HCT116 (cell line): Measurements from ENCODE around the gene ARHGEF38. TPM values are rescaled to one million over a fixed set of nuclear protein-coding genes. Genes with fewer than 3 reads are reported as not detected.

Experiments used
- ATAC-seq: fragments of 200-7000 bp; cut with Tn5 transposase; 2 replicates; pipeline ENCODE4 v1.9.1; 2020; ENCODE audit warnings: mild to moderate bottlenecking, moderate library complexity
- BruUV-seq: library from RNA; stranded (reverse); fragments of 400-500 nt; replicated peaks from 2 replicates; lab custom pipeline; 2021; lab: Mats Ljungman, UMichigan
- CTCF ChIA-PET: fragments of 300-600 bp; sonication (Branson Sonifier 250); formaldehyde crosslinking; loops from one replicate; lab custom pipeline; 2021; ENCODE audit warnings: antibody characterized with exemption; lab: Charles Lee
- POLR2A ChIA-PET: fragments of 300-600, 350-600 bp; sonication (Branson Sonifier 250); formaldehyde crosslinking; loops from one replicate; lab custom pipeline; 2021; ENCODE audit warnings: antibody characterized with exemption; lab: Charles Lee
- RAD21 ChIA-PET, 2 experiments: fragments of 300-600 bp; sonication (Branson Sonifier 250); formaldehyde crosslinking; loops; one replicate each; lab custom pipeline; 2023; ENCODE audit warnings: low total read pairs in 2 of 2; ENCODE audit not compliant: uncharacterized antibody in 2 of 2, unreplicated experiment in 2 of 2, low non-redundant PET in 1 of 2; lab: Charles Lee
- DNase-seq: peaks from one replicate; pipeline ENCODE4 v3.0.0-alpha.2; 2010; ENCODE audit warnings: low read depth, low spot score
- H2AFZ ChIP-seq: fragments of 200-600 bp; shearing (Covaris generic), sonication (generic); 2 replicates; pipeline ENCODE4 v1.6.1; 2017; ENCODE audit warnings: low read depth, mixed run types, mixed read lengths, antibody characterized with exemption, low read length; ENCODE audit not compliant: poor library complexity, severe bottlenecking
- H3K27ac ChIP-seq: 2 replicates; pipeline ENCODE4 v1.5.1; 2012; ENCODE audit warnings: low read depth, low read length
- H3K27me3 ChIP-seq: fragments of 200-600 bp; sonication (generic); 2 replicates; pipeline ENCODE4 v1.6.1; 2016; ENCODE audit warnings: mixed run types, low read length, mixed read lengths; ENCODE audit not compliant: insufficient read depth
- H3K36me3 ChIP-seq, 2 experiments: fragments of 200-500 bp in 1 of 2; fragments of 200-600 bp in 1 of 2; sonication (Bioruptor generic) in 1 of 2; sonication (generic) in 1 of 2; 2 replicates each; pipeline versions ENCODE4 v1.5.1 to v1.6.1; 2014 to 2016; ENCODE audit warnings: low read length in 2 of 2, inconsistent platforms in 1 of 2, mixed read lengths in 1 of 2, mixed run types in 1 of 2; ENCODE audit not compliant: insufficient read depth in 2 of 2, control insufficient read depth in 1 of 2
- H3K4me1 ChIP-seq, 2 experiments: fragments of 200-600 bp in 1 of 2; sonication (generic) in 1 of 2; 2 replicates each; pipeline versions ENCODE4 v1.5.1 to v1.6.1; 2012 to 2017; ENCODE audit warnings: low read length in 2 of 2, inconsistent platforms in 1 of 2, mild to moderate bottlenecking in 1 of 2, mixed read lengths in 1 of 2, mixed run types in 1 of 2, moderate library complexity in 1 of 2; ENCODE audit not compliant: insufficient read depth in 2 of 2, control insufficient read depth in 1 of 2
- H3K4me2 ChIP-seq: fragments of 200-600 bp; sonication (generic); 2 replicates; pipeline ENCODE4 v1.6.1; 2017; ENCODE audit warnings: mixed run types, low read length, mixed read lengths
- H3K4me3 ChIP-seq, 2 experiments: fragments of 200-600 bp in 1 of 2; sonication (generic) in 1 of 2; replicated peaks in 1 of 2; 2 replicates each; pipeline ENCODE4 v1.5.1; 2011 to 2016; ENCODE audit warnings: low read length in 2 of 2, control low read depth in 1 of 2, low read depth in 1 of 2, mild to moderate bottlenecking in 1 of 2, mixed read lengths in 1 of 2, mixed run types in 1 of 2
- H3K79me2 ChIP-seq: fragments of 200-600 bp; sonication (generic); 2 replicates; pipeline ENCODE4 v1.6.1; 2017; ENCODE audit warnings: mild to moderate bottlenecking, mixed run types, low read length, moderate library complexity, mixed read lengths; ENCODE audit not compliant: insufficient read depth
- H3K9ac ChIP-seq: fragments of 200-600 bp; sonication (generic); 2 replicates; pipeline ENCODE4 v1.6.1; 2016; ENCODE audit warnings: low read length, mixed read lengths
- H3K9me2 ChIP-seq: fragments of 200-600 bp; sonication (generic), shearing (Covaris generic); 2 replicates; pipeline ENCODE4 v1.6.1; 2017; ENCODE audit warnings: mixed run types, mild to moderate bottlenecking, moderate library complexity; ENCODE audit not compliant: insufficient read depth
- H3K9me3 ChIP-seq, 2 experiments: fragments of 200-500 bp in 1 of 2; fragments of 200-600 bp in 1 of 2; sonication (Bioruptor generic) in 1 of 2; sonication (generic) in 1 of 2; 2 replicates each; pipeline ENCODE4 v1.6.1; 2014 to 2017; ENCODE audit warnings: low read length in 2 of 2, mixed read lengths in 2 of 2, inconsistent platforms in 1 of 2, low read depth in 1 of 2, mild to moderate bottlenecking in 1 of 2, mixed run types in 1 of 2, moderate library complexity in 1 of 2; ENCODE audit not compliant: control insufficient read depth in 1 of 2, insufficient read depth in 1 of 2
- H4K20me1 ChIP-seq: fragments of 200-600 bp; sonication (generic), shearing (Covaris generic); 2 replicates; pipeline ENCODE4 v1.6.1; 2017; ENCODE audit warnings: mixed run types, mild to moderate bottlenecking, moderate library complexity; ENCODE audit not compliant: insufficient read depth
- CBX3 ChIP-seq: IDR thresholded peaks from 2 replicates; pipeline ENCODE4 v1.6.1; 2012; ENCODE audit warnings: low read depth
- EGR1 ChIP-seq: IDR thresholded peaks from 2 replicates; pipeline ENCODE4 v1.6.1; 2012; ENCODE audit warnings: low read depth
- ELF1 ChIP-seq: IDR thresholded peaks from 2 replicates; pipeline ENCODE4 v1.6.1; 2012; ENCODE audit warnings: low read depth, borderline replicate concordance
- EZH2 ChIP-seq: fragments of 200-600 bp; sonication (generic); IDR thresholded peaks from 2 replicates; pipeline ENCODE4 v1.6.1; 2017; ENCODE audit warnings: antibody characterized with exemption, mixed run types
- EZH2phosphoT487 ChIP-seq: fragments of 200-600 bp; IDR thresholded peaks from 2 replicates; pipeline ENCODE4 v1.6.1; 2018; ENCODE audit warnings: antibody characterized with exemption, borderline replicate concordance
- FOSL1 ChIP-seq: IDR thresholded peaks from 2 replicates; pipeline ENCODE4 v1.6.1; 2012; ENCODE audit warnings: low read depth
- POLR2A ChIP-seq: IDR thresholded peaks from 2 replicates; pipeline ENCODE4 v1.7.0; 2011; ENCODE audit warnings: borderline replicate concordance; ENCODE audit not compliant: insufficient read depth, insufficient read length; ENCODE audit errors: extremely low read depth
- POLR2AphosphoS5 ChIP-seq: IDR thresholded peaks from 2 replicates; pipeline ENCODE4 v1.6.1; 2011; ENCODE audit warnings: mild to moderate bottlenecking, low read depth, low read length, moderate library complexity
- RAD21 ChIP-seq: IDR thresholded peaks from 2 replicates; pipeline ENCODE4 v1.6.1; 2012; ENCODE audit warnings: low read depth, mild to moderate bottlenecking
- SIN3A ChIP-seq: IDR thresholded peaks from 2 replicates; pipeline ENCODE4 v1.6.1; 2012; ENCODE audit warnings: low read depth
- SRF ChIP-seq: IDR thresholded peaks from 2 replicates; pipeline ENCODE4 v1.6.1; 2012; ENCODE audit warnings: low read depth
- ZNF274 ChIP-seq: fragments of 200-500 bp; sonication (Bioruptor generic); IDR thresholded peaks from 2 replicates; pipeline ENCODE4 v1.6.1; 2014; ENCODE audit warnings: mild to moderate bottlenecking, low read depth, low read length, inconsistent platforms
- intact Hi-C: fragments of 100-400 bp; cut with micrococcal nuclease; formaldehyde crosslinking; loops from 2 replicates; pipeline ENCODE4 v1.10.0; 2022
- total RNA-seq: library from RNA; stranded (reverse); gene quantifications from one replicate; pipeline ENCODE4 v1.2.1, GENCODE V29; 2021; ENCODE audit not compliant: unreplicated experiment
- TF ChIP-seq, protein P1 (sequence below): IDR thresholded peaks from 2 replicates; pipeline ENCODE4 v1.6.1; 2012; ENCODE audit warnings: low read depth
- TF ChIP-seq, protein P2 (sequence below), 3 experiments: fragments of 200-600 bp in 1 of 3; sonication (generic) in 1 of 3; IDR thresholded peaks in 2 of 3; conservative IDR thresholded peaks in 1 of 3; 2 replicates each; pipeline ENCODE4 v1.5.1; 2012 to 2017; ENCODE audit warnings: low read depth in 2 of 3, low read length in 2 of 3, antibody characterized with exemption in 1 of 3, borderline replicate concordance in 1 of 3, control low read depth in 1 of 3, mild to moderate bottlenecking in 1 of 3, mixed read lengths in 1 of 3, mixed run types in 1 of 3, moderate library complexity in 1 of 3; ENCODE audit not compliant: insufficient read depth in 1 of 3

The ARHGEF38 gene
- total RNA-seq, 1 experiment from 2014 or later: not detected

DNA sequence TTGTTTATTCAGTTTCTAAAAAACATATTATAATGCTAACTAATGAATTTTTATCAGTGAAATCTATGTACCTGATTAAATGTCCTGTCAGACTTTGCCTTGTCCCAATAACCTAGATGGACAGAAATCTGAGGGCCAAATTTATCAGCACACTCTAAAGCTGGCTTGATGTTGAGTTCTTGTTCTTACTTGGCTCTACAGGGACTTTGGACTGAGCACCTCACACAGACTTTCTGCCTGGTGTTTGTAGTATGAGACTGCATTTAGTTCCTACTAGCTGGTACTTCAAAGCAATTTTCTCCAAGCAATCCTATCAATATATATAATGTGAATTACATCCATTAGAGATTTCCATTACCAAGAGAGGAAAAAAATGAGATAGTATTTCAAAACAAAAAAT, 118.3 kb downstream of the ARHGEF38 start:
- no peaks in the 10 kb centered on the region for H4K20me1 ChIP-seq
- H3K9me3 ChIP-seq: no peaks in the 10 kb centered on the region
- no peak overlapping the region for H3K4me2 ChIP-seq
- CTCF ChIA-PET: no interaction called here
- POLR2A ChIA-PET: no interaction called here
- H3K36me3 ChIP-seq: no peaks in the 10 kb centered on the region
- no peak for ATAC-seq
- intact Hi-C loops: no loop called here
- H3K4me3 ChIP-seq: no peak overlapping the region
- RAD21 ChIA-PET: no interaction called here
- H3K4me1 ChIP-seq: no peaks in the 10 kb centered on the region
- no peaks in the 10 kb centered on the region for H3K79me2 ChIP-seq
- BruUV-seq: no TSS peak
- TF ChIP-seq POLR2AphosphoS5: no peak
- TF ChIP-seq, protein P1, sequence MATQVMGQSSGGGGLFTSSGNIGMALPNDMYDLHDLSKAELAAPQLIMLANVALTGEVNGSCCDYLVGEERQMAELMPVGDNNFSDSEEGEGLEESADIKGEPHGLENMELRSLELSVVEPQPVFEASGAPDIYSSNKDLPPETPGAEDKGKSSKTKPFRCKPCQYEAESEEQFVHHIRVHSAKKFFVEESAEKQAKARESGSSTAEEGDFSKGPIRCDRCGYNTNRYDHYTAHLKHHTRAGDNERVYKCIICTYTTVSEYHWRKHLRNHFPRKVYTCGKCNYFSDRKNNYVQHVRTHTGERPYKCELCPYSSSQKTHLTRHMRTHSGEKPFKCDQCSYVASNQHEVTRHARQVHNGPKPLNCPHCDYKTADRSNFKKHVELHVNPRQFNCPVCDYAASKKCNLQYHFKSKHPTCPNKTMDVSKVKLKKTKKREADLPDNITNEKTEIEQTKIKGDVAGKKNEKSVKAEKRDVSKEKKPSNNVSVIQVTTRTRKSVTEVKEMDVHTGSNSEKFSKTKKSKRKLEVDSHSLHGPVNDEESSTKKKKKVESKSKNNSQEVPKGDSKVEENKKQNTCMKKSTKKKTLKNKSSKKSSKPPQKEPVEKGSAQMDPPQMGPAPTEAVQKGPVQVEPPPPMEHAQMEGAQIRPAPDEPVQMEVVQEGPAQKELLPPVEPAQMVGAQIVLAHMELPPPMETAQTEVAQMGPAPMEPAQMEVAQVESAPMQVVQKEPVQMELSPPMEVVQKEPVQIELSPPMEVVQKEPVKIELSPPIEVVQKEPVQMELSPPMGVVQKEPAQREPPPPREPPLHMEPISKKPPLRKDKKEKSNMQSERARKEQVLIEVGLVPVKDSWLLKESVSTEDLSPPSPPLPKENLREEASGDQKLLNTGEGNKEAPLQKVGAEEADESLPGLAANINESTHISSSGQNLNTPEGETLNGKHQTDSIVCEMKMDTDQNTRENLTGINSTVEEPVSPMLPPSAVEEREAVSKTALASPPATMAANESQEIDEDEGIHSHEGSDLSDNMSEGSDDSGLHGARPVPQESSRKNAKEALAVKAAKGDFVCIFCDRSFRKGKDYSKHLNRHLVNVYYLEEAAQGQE: no peak
- no peak for TF ChIP-seq CBX3
- no peak for TF ChIP-seq EZH2phosphoT487
- no peak for TF ChIP-seq SRF
- no peak for TF ChIP-seq POLR2A
- no peak for TF ChIP-seq EZH2
- no peak for TF ChIP-seq ZNF274
- TF ChIP-seq ELF1: no peak
- no peak for TF ChIP-seq EGR1
- no peak for TF ChIP-seq RAD21
- TF ChIP-seq SIN3A: no peak
- no peak for TF ChIP-seq FOSL1
- TF ChIP-seq, protein P2, sequence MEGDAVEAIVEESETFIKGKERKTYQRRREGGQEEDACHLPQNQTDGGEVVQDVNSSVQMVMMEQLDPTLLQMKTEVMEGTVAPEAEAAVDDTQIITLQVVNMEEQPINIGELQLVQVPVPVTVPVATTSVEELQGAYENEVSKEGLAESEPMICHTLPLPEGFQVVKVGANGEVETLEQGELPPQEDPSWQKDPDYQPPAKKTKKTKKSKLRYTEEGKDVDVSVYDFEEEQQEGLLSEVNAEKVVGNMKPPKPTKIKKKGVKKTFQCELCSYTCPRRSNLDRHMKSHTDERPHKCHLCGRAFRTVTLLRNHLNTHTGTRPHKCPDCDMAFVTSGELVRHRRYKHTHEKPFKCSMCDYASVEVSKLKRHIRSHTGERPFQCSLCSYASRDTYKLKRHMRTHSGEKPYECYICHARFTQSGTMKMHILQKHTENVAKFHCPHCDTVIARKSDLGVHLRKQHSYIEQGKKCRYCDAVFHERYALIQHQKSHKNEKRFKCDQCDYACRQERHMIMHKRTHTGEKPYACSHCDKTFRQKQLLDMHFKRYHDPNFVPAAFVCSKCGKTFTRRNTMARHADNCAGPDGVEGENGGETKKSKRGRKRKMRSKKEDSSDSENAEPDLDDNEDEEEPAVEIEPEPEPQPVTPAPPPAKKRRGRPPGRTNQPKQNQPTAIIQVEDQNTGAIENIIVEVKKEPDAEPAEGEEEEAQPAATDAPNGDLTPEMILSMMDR (IDR thresholded peaks at IDR 0.05 in 2 of 3, conservative IDR thresholded peaks at IDR 0.05 in 1 of 3; ENCODE audit: borderline replicate concordance in 1 of 3, insufficient read depth in 1 of 3, low read depth in 2 of 3, low read length in 2 of 3): no peak
- TF ChIP-seq, all 23 proteins: peak for 0
- Histone ChIP-seq H3K27ac (no peak overlapping the region), H3K9ac (no peak overlapping the region), H2AFZ (no peak overlapping the region), H3K9me2 (no peaks in the 10 kb centered on the region), H3K27me3 (no peaks in the 10 kb centered on the region)
- DNase-seq: no peak
